SK-N-SH treated with all-trans-retinoic acid at 6 μM for 48 hours (cell line): Measurements from ENCODE around the gene FAM25G.

Source experiments
- ATAC-seq: fragments of 200-7000 bp; cut with Tn5 transposase; 3 replicates; pipeline ENCODE4 v1.9.1; 2020; ENCODE audit warnings: mild to moderate bottlenecking, moderate library complexity
- ARNTL ChIP-seq: fragments of 450-650 bp; formaldehyde crosslinking; IDR thresholded peaks from 2 replicates; pipeline ENCODE4 v1.5.0; 2020; ENCODE audit warnings: low read depth, mild to moderate bottlenecking, moderate library complexity, borderline replicate concordance
- BACH2 ChIP-seq: fragments of 250-450 bp; sonication (Bioruptor Pico); IDR thresholded peaks from 2 replicates; pipeline ENCODE4 v1.9.0; 2021; ENCODE audit warnings: mild to moderate bottlenecking, borderline replicate concordance
- CREB5 ChIP-seq: fragments of 250-450 bp; sonication (Bioruptor Pico); IDR thresholded peaks from 2 replicates; pipeline ENCODE4 v1.5.1; 2020; ENCODE audit warnings: low read depth, mild to moderate bottlenecking, moderate library complexity
- CSDC2 ChIP-seq: fragments of 250-450 bp; sonication (Bioruptor Pico); IDR thresholded peaks from 2 replicates; pipeline ENCODE4 v1.5.0; 2020; ENCODE audit warnings: mild to moderate bottlenecking, moderate library complexity
- CSRNP3 ChIP-seq: fragments of 250-450 bp; sonication (Bioruptor Pico); IDR thresholded peaks from 2 replicates; pipeline ENCODE4 v1.5.1; 2021; ENCODE audit warnings: mild to moderate bottlenecking, moderate library complexity
- ESRRG ChIP-seq: fragments of 250-450 bp; sonication (Bioruptor Pico); IDR thresholded peaks from 2 replicates; pipeline ENCODE4 v1.6.1; 2021; ENCODE audit warnings: mild to moderate bottlenecking
- GLIS3 ChIP-seq: fragments of 250-450 bp; sonication (Bioruptor Pico); IDR thresholded peaks from 2 replicates; pipeline ENCODE4 v1.5.0; 2020; ENCODE audit warnings: mild to moderate bottlenecking, moderate library complexity
- ISL1 ChIP-seq: fragments of 250-450 bp; sonication (Bioruptor Pico); IDR thresholded peaks from 2 replicates; pipeline ENCODE4 v2.1.2; 2022; ENCODE audit warnings: mild to moderate bottlenecking, moderate library complexity
- OSR1 ChIP-seq: fragments of 250-450 bp; sonication (Bioruptor Pico); IDR thresholded peaks from 2 replicates; pipeline ENCODE4 v1.8.0; 2022; ENCODE audit warnings: moderate library complexity, mild to moderate bottlenecking, inconsistent platforms
- PATZ1 ChIP-seq: fragments of 250-450 bp; sonication (Bioruptor Pico); IDR thresholded peaks from 2 replicates; pipeline ENCODE4 v1.8.0; 2020; ENCODE audit warnings: mild to moderate bottlenecking, moderate library complexity, borderline replicate concordance
- POU6F1 ChIP-seq: fragments of 250-450 bp; sonication (Bioruptor Pico); IDR thresholded peaks from 2 replicates; pipeline ENCODE4 v1.8.0; 2021; ENCODE audit warnings: low read depth, mild to moderate bottlenecking, moderate library complexity, borderline replicate concordance
- PPARA ChIP-seq: fragments of 250-450 bp; sonication (Bioruptor Pico); IDR thresholded peaks from 2 replicates; pipeline ENCODE4 v1.5.0; 2020; ENCODE audit warnings: mild to moderate bottlenecking, borderline replicate concordance
- RARB ChIP-seq: fragments of 250-450 bp; sonication (Bioruptor Pico); IDR thresholded peaks from 2 replicates; pipeline ENCODE4 v1.8.0; 2021; ENCODE audit warnings: mild to moderate bottlenecking, moderate library complexity
- SNAI2 ChIP-seq: fragments of 250-450 bp; sonication (Bioruptor Pico); IDR thresholded peaks from 2 replicates; pipeline ENCODE4 v1.5.0; 2020; ENCODE audit warnings: mild to moderate bottlenecking, moderate library complexity
- TCF4 ChIP-seq: fragments of 250-450 bp; sonication (Bioruptor Pico); IDR thresholded peaks from 2 replicates; pipeline ENCODE4 v1.8.0; 2021; ENCODE audit warnings: mild to moderate bottlenecking, moderate library complexity, borderline replicate concordance
- TOX ChIP-seq: fragments of 250-450 bp; sonication (Bioruptor Pico); IDR thresholded peaks from 2 replicates; pipeline ENCODE4 v1.8.0; 2021; ENCODE audit warnings: mild to moderate bottlenecking, moderate library complexity, borderline replicate concordance
- TSHZ2 ChIP-seq: fragments of 250-450 bp; sonication (Bioruptor Pico); IDR thresholded peaks from 2 replicates; pipeline ENCODE4 v1.5.0; 2020; ENCODE audit warnings: mild to moderate bottlenecking, moderate library complexity
- ZC3H10 ChIP-seq: fragments of 250-450 bp; sonication (Bioruptor Pico); IDR thresholded peaks from 2 replicates; pipeline ENCODE4 v1.5.1; 2021; ENCODE audit warnings: mild to moderate bottlenecking, moderate library complexity
- ZFP3 ChIP-seq: fragments of 250-450 bp; sonication (Bioruptor Pico); IDR thresholded peaks from 2 replicates; pipeline ENCODE4 v1.5.0; 2020; ENCODE audit warnings: mild to moderate bottlenecking, moderate library complexity
- ZFP30 ChIP-seq: fragments of 450-650 bp; formaldehyde crosslinking; IDR thresholded peaks from 2 replicates; pipeline ENCODE4 v1.5.0; 2022; ENCODE audit warnings: mild to moderate bottlenecking, moderate library complexity
- ZNF565 ChIP-seq: fragments of 450-650 bp; formaldehyde crosslinking; conservative IDR thresholded peaks from 2 replicates; pipeline ENCODE4 v1.5.0; 2020; ENCODE audit warnings: low read depth, mild to moderate bottlenecking, moderate library complexity
- ZNF70 ChIP-seq: fragments of 450-650 bp; formaldehyde crosslinking; IDR thresholded peaks from 2 replicates; pipeline ENCODE4 v1.5.0; 2020; ENCODE audit warnings: mild to moderate bottlenecking, moderate library complexity
- ZNF8 ChIP-seq: fragments of 450-650 bp; formaldehyde crosslinking; IDR thresholded peaks from 2 replicates; pipeline ENCODE4 v1.5.0; 2020; ENCODE audit warnings: mild to moderate bottlenecking, moderate library complexity

FAM25G gene

DNA sequence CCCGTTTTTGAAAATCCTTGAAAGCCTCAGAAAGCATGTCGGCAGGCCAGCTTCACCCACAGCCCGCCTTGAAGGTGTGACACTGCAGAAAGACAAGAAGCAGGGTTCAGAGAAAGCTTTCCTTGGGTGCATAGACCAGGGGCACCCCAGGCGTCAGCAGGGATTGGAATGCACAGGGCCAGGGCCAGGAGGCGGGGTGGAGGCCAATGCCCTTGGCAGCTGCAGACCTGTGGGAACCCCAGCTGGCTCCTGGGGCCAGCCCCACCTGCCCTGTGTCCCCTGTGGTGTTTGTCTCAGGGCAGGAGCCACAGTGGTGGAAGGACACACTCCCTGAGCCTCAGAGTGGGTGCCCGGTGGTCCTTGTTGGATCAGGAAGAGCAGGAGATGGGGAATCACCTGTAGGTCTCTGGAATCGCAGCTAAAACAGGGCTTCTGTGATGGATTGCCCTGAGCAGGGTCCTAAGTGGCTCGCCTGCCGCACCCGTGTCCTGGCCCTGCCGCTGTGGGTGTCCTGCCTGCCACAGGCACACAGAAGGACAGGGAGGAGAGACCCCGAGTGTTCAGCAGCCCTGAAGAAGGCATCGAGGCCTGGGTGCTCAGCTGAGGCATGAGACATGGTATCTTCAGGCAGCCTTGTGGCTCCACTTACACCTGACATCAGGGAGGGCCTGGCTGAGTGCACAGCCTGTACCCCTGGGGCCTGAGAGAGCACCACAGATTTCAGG lies 40.1 kb downstream of the FAM25G start:
- ATAC-seq = no peak
- no peak for TF ChIP-seq ARNTL
- no peak for TF ChIP-seq PPARA
- no peak for TF ChIP-seq PATZ1 (CRISPR knock-in tag)
- no peak for TF ChIP-seq ISL1
- TF ChIP-seq ZNF8 (CRISPR knock-in tag) = no peak
- TF ChIP-seq, all 23 proteins: peak for 0

DNA sequence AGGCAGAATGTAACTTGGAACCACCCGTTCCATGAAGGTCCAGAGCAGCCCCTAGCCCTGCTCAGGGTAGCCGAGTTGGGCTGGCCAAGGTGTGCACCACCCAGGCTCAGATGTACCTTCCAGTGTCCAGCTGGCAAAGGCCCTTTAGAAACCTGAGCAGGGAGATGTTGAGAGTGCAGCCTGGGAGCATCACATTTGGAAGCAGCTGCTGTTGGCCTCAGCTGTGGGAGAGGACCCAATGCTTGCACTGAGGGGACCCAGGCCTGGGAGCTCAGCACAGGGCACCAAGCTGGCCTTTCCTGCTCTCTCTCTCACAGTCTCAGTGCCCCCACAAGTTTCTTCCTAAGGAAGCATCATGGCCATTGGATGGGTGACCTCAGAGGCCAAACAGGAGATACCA lies 41.1 kb downstream of the FAM25G start:
- no peak for TF ChIP-seq ZFP30 (CRISPR knock-in tag)
- TF ChIP-seq TSHZ2 (CRISPR knock-in tag) = no peak
- TF ChIP-seq ZNF8 (CRISPR knock-in tag) = no peak
- no peak for TF ChIP-seq TCF4 (CRISPR knock-in tag)
- no peak for TF ChIP-seq CSDC2
- TF ChIP-seq BACH2 (CRISPR knock-in tag) = no peak
- no peak for TF ChIP-seq SNAI2 (CRISPR knock-in tag)
- TF ChIP-seq CSRNP3 (CRISPR knock-in tag) = no peak
- TF ChIP-seq POU6F1 (CRISPR knock-in tag) = no peak
- no peak for TF ChIP-seq TOX (CRISPR knock-in tag)
- no peak for TF ChIP-seq ESRRG (CRISPR knock-in tag)
- no peak for TF ChIP-seq ZC3H10 (CRISPR knock-in tag)
- TF ChIP-seq ZNF70 (CRISPR knock-in tag) = no peak
- TF ChIP-seq ZFP3 = no peak
- TF ChIP-seq GLIS3 (CRISPR knock-in tag) = no peak
- no peak for TF ChIP-seq ARNTL
- TF ChIP-seq CREB5 (CRISPR knock-in tag) = no peak
- TF ChIP-seq RARB = no peak
- no peak for TF ChIP-seq ISL1
- TF ChIP-seq OSR1 (CRISPR knock-in tag) = no peak
- no peak for ATAC-seq

GRCh38 chr10:47449979-47450378 lies 41.5 kb downstream of the FAM25G start:
- no peak for ATAC-seq
- no peak for TF ChIP-seq ARNTL
- TF ChIP-seq ZNF8 (CRISPR knock-in tag) = no peak
- no peak for TF ChIP-seq TCF4 (CRISPR knock-in tag)
- TF ChIP-seq SNAI2 (CRISPR knock-in tag) = no peak
- no peak for TF ChIP-seq RARB
- no peak for TF ChIP-seq TOX (CRISPR knock-in tag)
- TF ChIP-seq ZFP30 (CRISPR knock-in tag) = no peak
- no peak for TF ChIP-seq ESRRG (CRISPR knock-in tag)
- TF ChIP-seq BACH2 (CRISPR knock-in tag) = no peak
- TF ChIP-seq CSDC2 = no peak
- TF ChIP-seq ISL1 = no peak
- TF ChIP-seq ZNF70 (CRISPR knock-in tag) = no peak
- no peak for TF ChIP-seq OSR1 (CRISPR knock-in tag)
- TF ChIP-seq ZFP3 = no peak
- TF ChIP-seq ZNF565 (CRISPR knock-in tag) = no peak
- TF ChIP-seq, all 23 proteins: peak for 0
